HepG2 (cell line): ENCODE results near the gene NTM.

Source experiments
- CHD2 ChIP-seq: IDR thresholded peaks from 2 replicates; pipeline ENCODE4 v1.6.1; 2011; ENCODE audit warnings: low read depth, low read length, improper control_type of control experiment
- GLMP ChIP-seq: sonication (generic); formaldehyde crosslinking; IDR thresholded peaks from 2 replicates; pipeline ENCODE4 v1.9.0; 2021; ENCODE audit warnings: missing genetic modification reagents, mild to moderate bottlenecking, borderline replicate concordance
- SUZ12 ChIP-seq: fragments of 150-350 bp; IDR thresholded peaks from 2 replicates; pipeline ENCODE4 v1.6.1; 2014; ENCODE audit warnings: low read depth, low read length

GRCh38 chr11:131609337-131609736 lies 238.9 kb downstream of the NTM start:
- no peak for TF ChIP-seq CHD2
- TF ChIP-seq GLMP = no peak
- TF ChIP-seq SUZ12 = no peak
